HepG2 (cell line): ENCODE data around the gene TMCC2. TPM values are rescaled to one million over a fixed set of nuclear protein-coding genes. Genes with fewer than 3 reads are reported as not detected.

Experiments
- DPF2 ChIP-seq: sonication (generic); formaldehyde crosslinking; IDR thresholded peaks from 2 replicates; pipeline ENCODE4 v1.4.0; 2020; ENCODE audit warnings: mild to moderate bottlenecking, low read depth, missing genetic modification reagents, borderline replicate concordance
- HMGA1 ChIP-seq: sonication (generic); formaldehyde crosslinking; conservative IDR thresholded peaks from 2 replicates; pipeline ENCODE4 v1.4.0; 2020; ENCODE audit warnings: missing genetic modification reagents
- KAT7 ChIP-seq: IDR thresholded peaks from 2 replicates; pipeline ENCODE4 v1.6.1; 2018; ENCODE audit warnings: borderline replicate concordance, missing compliant biosample characterization
- KDM6A ChIP-seq: IDR thresholded peaks from 2 replicates; pipeline ENCODE4 v1.6.1; 2016; ENCODE audit warnings: low read depth
- KLF6 ChIP-seq: IDR thresholded peaks from 2 replicates; pipeline ENCODE4 v1.8.0; 2016; ENCODE audit warnings: missing biosample characterization, missing genetic modification reagents
- MEIS1 ChIP-seq: sonication (generic); formaldehyde crosslinking; IDR thresholded peaks from 2 replicates; pipeline ENCODE4 v1.9.0; 2021; ENCODE audit warnings: mild to moderate bottlenecking, missing genetic modification reagents, moderate library complexity, borderline replicate concordance
- PAX8 ChIP-seq: sonication (generic); formaldehyde crosslinking; IDR thresholded peaks from 2 replicates; pipeline ENCODE4 v1.8.0; 2022; ENCODE audit warnings: mild to moderate bottlenecking, missing genetic modification reagents, borderline replicate concordance
- PCBP1 ChIP-seq: fragments of 200-400 bp; formaldehyde crosslinking; IDR thresholded peaks from 2 replicates; pipeline ENCODE4 v1.6.1; 2017; ENCODE audit warnings: mild to moderate bottlenecking, low read depth, low read length, borderline replicate concordance
- SIX1 ChIP-seq: sonication (generic); formaldehyde crosslinking; IDR thresholded peaks from 2 replicates; pipeline ENCODE4 v1.4.0; 2020; ENCODE audit warnings: missing genetic modification reagents, borderline replicate concordance
- SIX4 ChIP-seq: sonication (generic); formaldehyde crosslinking; IDR thresholded peaks from 2 replicates; pipeline ENCODE4 v1.4.0; 2020; ENCODE audit warnings: missing genetic modification reagents
- ZBTB2 ChIP-seq: sonication (generic); formaldehyde crosslinking; IDR thresholded peaks from 2 replicates; pipeline ENCODE4 v1.8.0; 2022; ENCODE audit warnings: low read depth, missing genetic modification reagents
- ZBTB3 ChIP-seq: sonication (generic); formaldehyde crosslinking; IDR thresholded peaks from 2 replicates; pipeline ENCODE4 v1.4.0; 2020; ENCODE audit warnings: low read depth, mild to moderate bottlenecking, moderate library complexity, missing genetic modification reagents, borderline replicate concordance
- ZC3H4 ChIP-seq: sonication (generic); formaldehyde crosslinking; IDR thresholded peaks from 2 replicates; pipeline ENCODE4 v1.4.0; 2020; ENCODE audit warnings: missing genetic modification reagents, borderline replicate concordance
- ZNF143 ChIP-seq: sonication (generic); formaldehyde crosslinking; IDR thresholded peaks from 2 replicates; pipeline ENCODE4 v1.4.0; 2020; ENCODE audit warnings: missing genetic modification reagents
- ZNF160 ChIP-seq: sonication (generic); formaldehyde crosslinking; IDR thresholded peaks from 2 replicates; pipeline ENCODE4 v1.8.0; 2022; ENCODE audit warnings: mild to moderate bottlenecking, inconsistent platforms, missing genetic modification reagents
- ZNF205 ChIP-seq: IDR thresholded peaks from 2 replicates; pipeline ENCODE4 v1.6.1; 2018; ENCODE audit warnings: missing biosample characterization, missing genetic modification reagents
- ZNF34 ChIP-seq: sonication (generic); formaldehyde crosslinking; IDR thresholded peaks from 2 replicates; pipeline ENCODE4 v1.4.0; 2020; ENCODE audit warnings: mild to moderate bottlenecking, missing genetic modification reagents, borderline replicate concordance
- ZNF513 ChIP-seq: sonication (generic); formaldehyde crosslinking; conservative IDR thresholded peaks from 2 replicates; pipeline ENCODE4 v1.5.0; 2020; ENCODE audit warnings: missing genetic modification reagents
- ZNF556 ChIP-seq: sonication (generic); formaldehyde crosslinking; IDR thresholded peaks from 2 replicates; pipeline ENCODE4 v1.4.0; 2020; ENCODE audit warnings: mild to moderate bottlenecking, missing genetic modification reagents, borderline replicate concordance
- ZNF674 ChIP-seq: sonication (generic); formaldehyde crosslinking; IDR thresholded peaks from 2 replicates; pipeline ENCODE4 v1.5.0; 2020; ENCODE audit warnings: low read depth, mild to moderate bottlenecking, missing genetic modification reagents
- ZSCAN29 ChIP-seq: sonication (generic); formaldehyde crosslinking; conservative IDR thresholded peaks from 2 replicates; pipeline ENCODE4 v1.4.0; 2020; ENCODE audit warnings: mild to moderate bottlenecking, missing genetic modification reagents
- ZSCAN9 ChIP-seq: IDR thresholded peaks from 2 replicates; pipeline ENCODE4 v1.6.1; 2016; ENCODE audit warnings: borderline replicate concordance
- polyA plus RNA-seq, 8 experiments: library from polyadenylated mRNA; depleted of rRNA in 3 of 8; stranded (reverse) in 7 of 8; unstranded in 1 of 8; fragments of >200 nt; fragmentation: Illumina TruSeq in 4 of 8; extraction: Trizol in 4 of 8; gene quantifications; 2 replicates each; pipeline versions ENCODE4 v1.2.1 to v1.2.3, GENCODE V29; 2011 to 2016; ENCODE audit warnings: low read depth in 4 of 8, missing spikeins in 1 of 8, mixed read lengths in 1 of 8; ENCODE audit not compliant: insufficient read depth in 1 of 8
- total RNA-seq, 5 experiments: library from RNA; depleted of rRNA; stranded (reverse); fragments of >200 nt; fragmentation: Illumina TruSeq; extraction: Trizol; gene quantifications; 2 replicates each; pipeline ENCODE4 v1.2.3, GENCODE V29; 2016; ENCODE audit warnings: low read depth in 1 of 5
- TF ChIP-seq, protein P1 (sequence below): conservative IDR thresholded peaks from 2 replicates; pipeline ENCODE4 v1.6.1; 2018; ENCODE audit warnings: missing genetic modification reagents

Gene TMCC2
- total and polyA plus RNA-seq, 2 of the 13 experiments (the other 11 are each of a cell fraction or from before 2014, with no cell fraction given): 0.12 to 0.24 TPM

DNA sequence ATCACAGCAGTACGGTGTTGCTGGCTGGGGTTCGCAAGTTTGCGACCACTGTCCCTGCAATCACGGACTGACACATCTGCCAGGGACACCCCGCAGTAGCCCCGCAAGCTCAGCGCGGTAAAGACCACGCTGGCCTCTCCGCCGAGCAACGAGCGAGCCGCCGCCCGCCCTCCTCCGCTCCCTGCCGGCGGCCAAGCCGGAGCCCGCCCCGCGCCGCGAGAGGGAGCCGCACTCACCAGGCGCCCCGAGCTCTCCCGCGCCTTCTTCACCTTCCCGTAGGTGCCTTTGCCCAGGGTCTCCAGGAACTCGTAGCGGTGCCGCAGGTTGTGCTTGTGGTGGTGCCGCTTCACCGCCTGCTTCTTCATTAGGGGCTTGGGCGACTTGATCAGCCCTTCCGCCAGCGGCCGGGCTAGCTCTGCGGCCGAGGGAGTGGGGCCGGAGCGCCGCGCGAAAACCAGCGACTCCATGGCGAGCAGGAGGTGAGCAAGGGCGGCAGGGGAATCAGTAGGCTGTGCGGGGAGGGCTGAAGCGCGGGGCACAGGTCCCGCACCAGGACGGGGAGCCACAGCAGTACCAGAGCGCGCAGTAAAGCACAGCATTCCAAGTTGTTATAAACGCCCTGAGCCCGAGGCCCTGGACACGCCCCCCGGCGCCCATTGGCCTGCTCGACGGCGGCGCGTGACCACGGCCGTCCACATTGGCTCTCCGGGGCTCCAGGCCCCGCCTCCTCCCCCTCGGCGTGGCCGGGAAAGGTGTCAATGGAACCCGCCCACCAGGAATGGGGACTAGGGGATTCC is 93.6 kb downstream of the TMCC2 start, which contains the start of gene NUAK2 (continued):
- TF ChIP-seq ZNF674 (0 out of 2 replicates have a peak, but pooled peaks have one; percentile 77), ZSCAN29 (CRISPR knock-in tag) (0 out of 2 replicates have a peak, but pooled peaks have one; percentile 40), MEIS1 (CRISPR knock-in tag) (no peak; the same call in 1 of the 2 replicates), ZNF513 (no peak), ZSCAN9 (peak; percentile 24; the same call in 1 of the 2 replicates), ZNF143 (CRISPR knock-in tag) (no peak), SIX4 (CRISPR knock-in tag) (no peak), ZNF34 (no peak), ZC3H4 (no peak), PCBP1 (0 out of 2 replicates have a peak, but pooled peaks have one; percentile 54), PAX8 (CRISPR knock-in tag) (no peak), ZNF160 (CRISPR knock-in tag) (peak; percentile 77; the same call in 1 of the 2 replicates), ZNF556 (CRISPR knock-in tag) (peak; percentile 30; the same call in 1 of the 2 replicates), DPF2 (CRISPR knock-in tag) (no peak), HMGA1 (CRISPR knock-in tag) (no peak), SIX1 (CRISPR knock-in tag) (no peak), ZBTB3 (no peak), ZBTB2 (no peak), ZNF205 (CRISPR knock-in tag) (no peak), KDM6A (CRISPR knock-in tag) (no peak), KAT7 (CRISPR knock-in tag) (0 out of 2 replicates have a peak, but pooled peaks have one; percentile 46), KLF6 (0 out of 2 replicates have a peak, but pooled peaks have one; percentile 22)
- TF ChIP-seq, protein P1, sequence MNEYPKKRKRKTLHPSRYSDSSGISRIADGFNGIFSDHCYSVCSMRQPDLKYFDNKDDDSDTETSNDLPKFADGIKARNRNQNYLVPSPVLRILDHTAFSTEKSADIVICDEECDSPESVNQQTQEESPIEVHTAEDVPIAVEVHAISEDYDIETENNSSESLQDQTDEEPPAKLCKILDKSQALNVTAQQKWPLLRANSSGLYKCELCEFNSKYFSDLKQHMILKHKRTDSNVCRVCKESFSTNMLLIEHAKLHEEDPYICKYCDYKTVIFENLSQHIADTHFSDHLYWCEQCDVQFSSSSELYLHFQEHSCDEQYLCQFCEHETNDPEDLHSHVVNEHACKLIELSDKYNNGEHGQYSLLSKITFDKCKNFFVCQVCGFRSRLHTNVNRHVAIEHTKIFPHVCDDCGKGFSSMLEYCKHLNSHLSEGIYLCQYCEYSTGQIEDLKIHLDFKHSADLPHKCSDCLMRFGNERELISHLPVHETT: no peak
